ENCODE results near the gene PCDHB16.

The PCDHB16 gene

DNA sequence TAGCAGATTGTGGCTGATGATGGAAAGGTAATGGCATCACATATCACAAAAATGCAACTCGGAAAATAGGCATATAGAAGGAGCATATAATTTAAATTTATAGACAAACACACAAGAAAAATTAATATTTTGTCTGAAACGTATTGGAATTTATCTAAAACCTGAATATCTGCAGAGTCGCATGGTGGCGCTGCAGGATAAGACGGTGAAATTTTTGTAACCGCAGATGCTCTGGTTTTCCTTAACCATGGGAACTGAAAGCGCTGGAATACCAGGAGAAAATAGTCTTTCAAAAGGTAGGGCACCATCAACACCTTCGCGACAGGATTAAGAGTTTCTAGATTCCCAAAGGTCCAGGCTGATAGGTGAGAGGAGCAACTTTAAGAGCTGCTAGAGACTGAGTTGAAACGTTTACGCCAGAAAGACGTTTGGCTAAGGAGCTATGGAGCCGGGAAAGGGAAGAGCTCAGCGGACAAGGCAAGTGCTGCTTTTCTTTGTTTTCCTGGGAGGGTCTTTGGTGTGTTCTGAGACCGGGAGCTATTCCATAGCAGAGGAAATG lies 52.0 kb downstream of the PCDHB16 start:
- DNase-seq = no peak

All from Kasumi-1 (cell line).